HG03439 (cell line): Measurements from ENCODE around the gene TK2.
A peak's percentile ranks its signal among the peaks of the same experiment; 100 is the strongest.

Source experiments
- ATAC-seq: cut with Tn5 transposase; IDR thresholded peaks from one replicate; pipeline ENCODE4 v1.9.1; 2021; ENCODE audit warnings: mild to moderate bottlenecking, moderate library complexity; ENCODE audit not compliant: unreplicated experiment

The TK2 gene

GRCh38 chr16:66547101-66547989 lies 2.6 kb downstream of the TK2 start:
- no peak for ATAC-seq

GRCh38 chr16:66544016-66544757 lies 5.7 kb downstream of the TK2 start:
- ATAC-seq = no peak

- no peak for ATAC-seq
These were observed 6.4 kb downstream of the TK2 start for GRCh38 chr16:66543541-66543940.

DNA sequence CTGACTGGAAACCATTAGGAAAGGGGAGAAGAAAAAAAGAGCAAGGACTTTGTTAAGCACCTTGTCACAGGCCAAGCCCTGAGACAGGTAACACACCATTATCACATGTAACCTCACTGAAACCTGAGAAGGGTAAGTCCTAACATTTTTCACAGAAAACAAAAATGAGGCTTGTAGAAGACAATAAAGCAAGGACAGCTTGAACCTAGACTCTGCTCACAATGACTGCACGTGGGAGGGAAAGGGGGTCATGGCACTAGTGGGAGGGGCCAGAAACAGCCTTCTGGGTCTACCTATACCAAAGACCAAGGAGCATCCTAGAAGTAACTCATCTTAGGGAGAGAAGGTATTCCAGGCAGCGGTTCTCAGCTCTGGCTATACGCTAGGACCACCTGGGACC lies 7.5 kb downstream of the TK2 start:
- no peak for ATAC-seq

DNA sequence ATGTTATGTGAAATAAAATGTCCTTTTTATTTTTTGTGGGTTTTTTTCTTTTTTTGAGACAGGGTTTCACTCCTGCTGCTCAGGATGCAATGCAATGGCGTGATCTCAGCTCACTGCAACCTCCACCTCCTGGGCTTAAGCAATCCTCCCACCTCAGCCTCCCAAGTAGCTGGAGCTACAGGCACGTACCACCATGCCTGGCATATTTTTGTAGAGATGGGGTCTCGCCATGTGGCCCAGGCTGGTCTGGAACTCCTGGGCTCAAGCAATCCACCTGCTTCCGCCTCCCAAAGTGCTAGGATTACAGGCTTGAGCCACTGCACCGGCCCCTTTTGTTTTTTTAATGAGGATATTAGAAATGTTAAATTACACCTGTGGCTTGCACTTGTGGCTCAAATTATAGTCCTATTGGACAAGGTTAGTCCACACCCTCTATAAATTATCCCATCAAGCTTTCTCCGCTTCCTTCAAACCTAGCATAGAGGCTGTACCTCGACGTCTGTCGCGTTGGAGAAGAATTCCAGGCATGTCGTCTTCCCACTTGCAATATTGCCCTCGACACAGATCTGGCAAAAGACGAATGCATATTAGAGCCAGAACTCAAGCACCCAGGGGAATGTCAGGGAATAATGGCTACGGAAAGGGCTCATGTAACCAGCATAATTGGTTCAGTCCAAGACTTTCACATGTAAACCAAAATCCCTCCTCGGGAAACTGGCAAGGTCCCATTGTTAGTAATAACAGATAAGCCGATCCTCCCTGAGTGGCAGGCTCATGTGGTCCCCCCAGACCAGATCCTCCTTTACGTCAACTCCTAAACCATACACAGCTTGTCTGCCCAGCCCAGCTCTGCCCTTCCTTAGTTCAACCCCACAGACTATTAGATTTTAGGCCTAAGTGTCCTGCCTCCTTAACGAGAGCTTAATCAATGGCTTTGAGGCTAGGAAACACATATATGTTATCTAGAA lies 8.2 kb downstream of the TK2 start:
- ATAC-seq = no peak

DNA sequence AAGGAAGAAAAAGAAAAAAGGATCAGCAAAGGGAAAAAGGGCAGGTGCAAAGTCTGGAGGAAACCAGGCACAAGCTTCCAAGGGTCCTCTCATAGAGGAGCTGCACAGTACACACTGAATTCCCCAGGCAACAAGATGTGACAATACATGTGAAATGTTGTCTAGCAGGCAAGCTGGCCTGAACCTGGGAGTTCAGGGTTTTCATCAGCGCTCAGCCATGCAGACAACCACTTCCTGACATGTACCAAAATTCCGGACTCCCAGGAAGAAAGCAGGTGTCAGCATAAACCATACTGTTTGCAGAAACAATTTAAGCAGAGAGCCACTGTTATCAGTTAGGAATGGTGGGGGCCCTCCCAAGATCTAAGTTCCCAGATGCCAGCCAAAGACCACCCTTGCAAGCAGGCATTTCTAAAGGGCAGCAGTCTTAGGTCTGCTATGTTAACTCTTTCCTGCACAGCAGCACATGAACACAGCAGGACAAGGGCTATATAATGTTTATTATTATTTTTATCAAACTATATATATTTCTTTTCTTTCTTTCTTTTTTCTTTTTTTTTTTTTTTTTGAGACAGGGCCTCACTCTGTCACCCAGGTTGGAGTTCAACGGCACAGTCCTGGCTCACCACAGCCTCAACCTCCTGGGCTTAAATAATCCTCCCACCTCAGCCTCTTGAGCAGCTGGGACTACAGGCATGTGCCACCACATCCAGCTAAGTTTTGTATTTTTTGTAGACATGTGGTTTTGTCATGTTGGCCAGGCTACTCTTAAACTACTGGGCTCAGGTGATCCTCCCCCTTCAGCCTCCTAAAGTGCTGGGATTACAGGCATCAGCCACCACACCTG lies 10.1 kb downstream of the TK2 start:
- no peak for ATAC-seq

DNA sequence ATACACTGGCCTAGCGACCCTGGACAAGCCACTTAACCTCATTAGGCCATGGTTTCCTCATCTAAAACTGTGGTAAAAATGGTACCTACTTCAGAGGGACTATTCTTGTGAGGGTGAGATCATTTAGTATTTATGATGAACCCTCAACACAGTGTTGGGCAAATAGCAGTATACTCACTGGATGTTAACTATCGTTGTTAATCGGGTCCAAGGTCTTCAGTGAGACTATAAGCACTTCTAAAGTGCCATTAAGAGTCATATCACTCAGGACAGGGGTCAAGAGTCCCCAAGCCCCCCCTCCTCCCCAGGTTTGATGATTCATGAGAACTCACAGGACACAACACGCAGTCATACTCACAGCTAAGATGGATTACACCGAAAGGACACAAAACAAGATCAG lies 11.0 kb downstream of the TK2 start:
- ATAC-seq = no peak

- ATAC-seq = no peak
These were observed 12.7 kb downstream of the TK2 start for GRCh38 chr16:66537236-66537635.

GRCh38 chr16:66536525-66536924 lies 13.4 kb downstream of the TK2 start:
- no peak for ATAC-seq

DNA sequence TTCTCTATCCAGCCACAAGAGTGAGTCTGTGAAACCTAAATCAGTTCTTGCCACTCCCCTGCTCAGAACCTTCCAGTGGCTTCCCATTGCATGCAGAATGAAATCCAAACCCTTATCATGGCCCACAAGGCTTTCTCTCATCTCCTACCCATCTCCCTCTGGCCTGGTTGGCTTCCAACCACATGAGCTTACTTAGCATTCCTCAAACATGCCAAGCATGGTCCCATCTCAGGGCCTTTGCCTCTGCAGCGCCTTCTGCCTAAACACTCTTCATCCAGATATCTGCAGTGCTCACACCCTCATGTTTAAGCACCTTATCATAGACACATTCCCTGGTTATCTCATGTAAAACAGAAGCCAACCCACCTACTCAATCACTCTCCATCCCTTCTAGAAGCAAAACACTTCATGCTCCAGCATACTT lies 15.5 kb downstream of the TK2 start:
- ATAC-seq = no peak

DNA sequence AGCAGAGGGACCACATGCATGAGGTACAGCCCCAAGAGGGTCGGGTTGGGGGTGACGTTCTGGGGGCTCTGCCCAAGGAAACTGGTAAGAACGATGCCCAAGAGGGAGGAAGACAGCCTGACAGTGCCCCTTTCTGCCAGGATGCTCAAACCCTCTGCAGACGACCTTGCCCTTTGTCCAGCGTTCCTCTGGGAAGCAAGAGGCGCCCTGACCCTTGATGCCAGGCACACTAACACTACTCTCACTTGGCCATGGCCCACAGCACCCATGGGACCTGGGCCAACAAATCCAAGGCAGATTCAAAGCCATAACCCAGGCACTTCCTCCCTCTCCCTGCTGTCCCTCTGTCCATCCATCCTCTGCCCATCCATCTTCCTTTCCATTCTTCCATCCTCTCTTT lies 20.4 kb downstream of the TK2 start:
- ATAC-seq = no peak

DNA sequence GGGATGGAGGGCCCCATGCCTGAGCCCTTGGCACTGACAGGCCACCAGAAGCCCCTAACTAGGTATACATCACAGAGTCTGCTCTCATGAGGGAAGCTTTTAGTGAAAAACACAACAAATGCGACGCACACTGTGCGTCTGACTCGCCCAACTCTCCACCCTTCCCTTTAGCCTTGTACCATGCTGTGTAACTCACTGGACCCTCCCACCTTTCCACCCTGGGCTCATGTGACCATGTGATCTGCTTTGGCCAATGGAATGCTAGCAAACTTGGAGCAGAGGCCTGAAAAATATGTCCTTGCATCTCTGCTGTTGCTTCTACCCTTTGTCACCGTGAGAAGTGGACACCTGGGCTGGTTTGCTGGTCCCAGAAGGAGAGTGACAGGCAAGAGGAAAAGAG lies 21.6 kb downstream of the TK2 start:
- ATAC-seq = no peak

DNA sequence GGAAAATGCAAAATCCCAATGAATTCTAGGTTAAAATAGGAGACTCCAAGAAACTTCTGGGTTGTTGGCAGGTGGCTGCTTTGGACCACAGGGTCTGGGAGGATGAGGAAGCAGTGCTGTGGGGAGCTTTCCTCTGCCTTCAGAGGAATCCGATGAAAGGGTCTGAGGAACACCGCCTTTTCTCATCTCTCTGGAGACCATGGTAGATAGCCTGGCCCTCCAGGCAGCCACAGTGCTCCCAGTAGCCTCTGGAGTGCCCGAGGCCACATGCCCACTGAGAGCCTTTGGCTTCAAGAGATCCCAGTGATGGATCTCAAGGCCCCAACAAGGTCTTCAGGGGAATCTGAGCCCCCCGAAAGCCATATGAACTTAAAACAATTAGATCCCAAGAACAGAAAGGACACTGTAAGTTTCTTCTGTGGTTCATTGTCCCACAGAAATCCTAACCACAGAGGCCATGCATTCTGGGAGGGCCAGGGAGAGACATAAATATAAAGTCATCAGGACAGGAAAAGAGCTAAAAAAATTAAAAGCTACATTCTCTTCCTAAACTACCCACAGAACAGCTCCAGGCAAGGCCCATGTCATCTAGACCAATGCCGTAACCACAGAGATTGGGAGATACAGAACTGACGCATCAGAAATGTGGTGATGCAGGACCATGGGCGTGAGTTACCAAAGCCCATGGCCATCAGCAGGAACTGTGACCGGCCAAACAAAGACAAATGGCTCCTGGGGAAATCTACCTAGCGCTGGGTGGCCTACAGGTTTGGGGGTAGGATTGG lies 24.3 kb downstream of the TK2 start:
- ATAC-seq = no peak

- peak; percentile 44 for ATAC-seq
These were observed 25.2 kb downstream of the TK2 start for GRCh38 chr16:66524601-66525164.

DNA sequence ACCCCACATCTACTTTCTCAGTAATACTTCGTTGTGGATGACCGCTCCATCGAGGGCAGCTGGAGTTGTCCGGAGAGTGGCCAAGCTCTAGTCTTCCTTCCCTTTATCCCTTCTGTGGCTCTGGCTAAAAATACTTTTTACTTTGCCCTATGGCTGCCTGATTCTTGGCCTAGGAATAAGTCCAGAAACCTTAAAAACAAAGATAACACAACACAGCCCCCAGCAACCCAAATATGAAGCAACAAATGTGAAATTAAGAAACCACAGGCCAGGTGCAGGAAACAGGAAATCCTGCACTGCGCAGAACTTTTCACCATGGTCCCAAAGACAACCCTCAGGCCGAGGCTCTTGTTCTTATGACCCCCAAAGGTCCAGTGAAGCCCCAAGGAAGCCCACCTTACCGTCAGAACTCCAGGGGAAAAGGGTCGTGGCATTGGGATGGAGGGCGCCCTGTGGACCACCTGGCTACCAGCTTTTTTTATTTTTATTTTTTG lies 26.0 kb downstream of the TK2 start:
- ATAC-seq = no peak

- ATAC-seq = no peak
These were observed 26.9 kb downstream of the TK2 start for GRCh38 chr16:66522816-66523590.

DNA sequence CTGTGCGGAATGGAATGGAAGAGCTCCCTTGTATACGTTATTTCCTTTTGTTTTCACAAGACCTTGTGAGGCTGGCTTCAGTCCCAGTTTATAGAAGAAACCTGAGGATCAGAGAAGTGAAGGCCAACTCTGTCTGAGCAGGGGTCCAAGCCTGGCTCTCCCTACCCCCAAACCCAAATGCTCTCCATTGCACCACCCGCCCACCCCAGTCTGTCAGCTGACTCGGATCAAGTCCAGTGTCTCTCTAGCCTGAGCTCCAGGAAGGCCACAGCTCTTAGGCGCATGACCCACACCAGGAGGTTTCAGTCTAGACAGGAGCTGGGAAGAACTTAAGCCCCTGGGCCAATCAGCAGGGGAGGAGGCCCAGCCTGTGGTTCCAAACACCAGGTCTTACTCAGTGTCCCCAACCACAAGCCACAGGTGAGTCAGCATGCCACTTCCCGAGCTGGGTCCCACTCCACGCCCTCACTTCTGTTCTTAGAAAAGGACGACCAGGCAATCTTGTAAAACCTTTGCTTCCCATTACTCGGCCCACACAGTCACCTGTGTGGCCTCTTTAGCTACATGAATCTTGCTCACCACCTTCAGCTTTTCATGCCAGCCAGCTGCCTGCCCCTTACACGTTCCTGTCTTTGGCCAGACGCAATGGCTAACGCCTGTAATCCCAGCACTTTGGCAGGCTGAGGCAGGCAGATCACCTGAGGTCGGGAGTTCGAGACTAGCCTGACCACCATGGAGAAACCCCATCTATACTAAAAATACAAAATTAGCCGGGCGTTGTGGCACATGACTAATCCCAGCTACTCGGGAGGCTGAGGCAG lies 27.8 kb downstream of the TK2 start:
- ATAC-seq = peak; percentile 65
